ENCODE data around the gene CCND1. TPM values are rescaled to one million over a fixed set of nuclear protein-coding genes. Genes with fewer than 3 reads are reported as not detected.

Gene CCND1
- total RNA-seq, 4 donors from 2014 or later: 90.1 to 451 (median 213) TPM

GRCh38 chr11:69656536-69657455, 15.8 kb downstream of the CCND1 start:
- no peak for TF ChIP-seq CTCF (IDR thresholded peaks at IDR 0.05; ENCODE audit: low read depth)

DNA sequence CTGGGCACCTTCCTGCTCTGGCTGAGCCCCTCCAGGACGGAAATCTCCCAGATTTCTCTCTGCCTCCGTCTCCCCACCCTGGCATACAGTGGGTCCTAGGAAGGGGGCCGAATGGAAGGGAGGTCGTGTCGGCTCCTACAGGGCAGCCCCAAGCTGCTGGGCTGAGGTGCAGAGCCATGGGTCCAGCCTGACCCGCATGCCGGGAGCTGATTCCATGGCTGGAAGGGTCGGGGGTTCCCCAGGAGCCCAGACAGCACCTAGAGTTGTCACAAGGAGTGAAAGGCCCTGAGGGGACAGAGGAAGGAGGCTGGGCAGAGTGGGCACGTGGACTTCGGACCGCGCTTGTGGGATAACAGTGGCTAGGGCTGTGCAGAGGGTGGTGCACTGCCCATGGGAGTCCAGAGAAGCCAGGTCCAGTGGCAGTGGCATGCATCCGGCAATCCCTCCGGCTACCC, 16.5 kb downstream of the CCND1 start:
- TF ChIP-seq CTCF (IDR thresholded peaks at IDR 0.05; ENCODE audit: low read depth): no peak

DNA sequence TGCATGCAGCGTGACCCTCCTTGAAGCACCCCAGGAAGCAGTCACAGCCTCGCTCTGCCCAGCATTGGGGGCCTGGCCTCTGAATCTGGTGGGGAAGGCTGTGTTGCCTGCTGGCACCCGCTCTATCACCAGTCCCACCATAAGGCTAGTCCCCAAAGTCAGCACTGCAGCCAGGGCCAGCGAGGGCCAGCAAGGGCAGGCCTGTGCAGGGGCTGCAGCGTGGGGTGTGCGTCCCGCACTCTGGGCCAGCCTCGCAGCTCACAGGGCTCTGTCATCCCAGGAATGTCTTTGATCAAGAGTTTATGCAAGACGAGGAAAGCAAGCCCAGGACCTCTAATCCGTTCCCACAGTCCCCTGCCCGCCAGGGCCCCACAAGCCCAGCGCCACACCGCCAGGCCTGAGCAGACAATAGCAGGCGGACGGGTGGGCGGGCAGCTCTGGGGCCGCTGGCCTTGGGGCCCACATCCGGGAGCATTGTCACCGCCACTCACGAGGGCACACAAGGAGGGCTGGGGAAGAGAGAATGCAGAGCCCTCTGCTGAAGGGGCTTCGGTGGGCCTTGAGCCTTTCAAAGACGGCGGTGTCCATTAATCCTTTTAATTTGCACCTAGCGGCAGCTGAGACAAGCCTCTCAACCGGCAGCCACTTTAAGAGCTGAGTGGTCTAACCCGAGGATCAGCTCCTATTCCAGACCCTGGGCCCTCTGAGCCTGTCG, 17.1 kb downstream of the CCND1 start:
- TF ChIP-seq CTCF (IDR thresholded peaks at IDR 0.05; ENCODE audit: low read depth): no peak

GRCh38 chr11:69658626-69659450, 17.9 kb downstream of the CCND1 start:
- TF ChIP-seq CTCF (IDR thresholded peaks at IDR 0.05; ENCODE audit: low read depth): no peak

DNA sequence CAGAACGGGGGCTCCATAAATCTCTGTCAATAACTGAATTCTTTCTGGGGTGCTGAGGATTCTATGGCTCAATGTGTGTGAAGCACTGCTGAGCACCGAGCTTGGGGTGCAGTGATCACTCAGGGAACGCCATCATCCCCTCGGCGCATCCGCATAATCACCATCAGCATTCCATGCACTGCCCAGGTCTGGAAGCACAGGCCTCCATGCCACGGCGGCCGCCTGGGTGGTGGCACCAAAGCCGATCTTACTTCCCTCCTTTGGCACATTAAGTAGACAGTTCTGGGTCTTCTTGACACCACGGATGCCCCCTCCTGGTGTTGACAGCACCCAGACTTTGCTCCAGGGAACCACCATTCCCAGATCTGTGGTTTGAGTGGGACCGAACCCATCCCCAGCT, 18.6 kb downstream of the CCND1 start:
- no peak for TF ChIP-seq CTCF (IDR thresholded peaks at IDR 0.05; ENCODE audit: low read depth)

- no peak for TF ChIP-seq CTCF (IDR thresholded peaks at IDR 0.05; ENCODE audit: low read depth)
Observed at GRCh38 chr11:69660001-69660500, 19.1 kb downstream of the CCND1 start.

Data from subcutaneous adipose tissue (tissue), 4 donors.